ENCODE measurements around the gene NOC2L.

Gene NOC2L

GRCh38 chr1:974293-974640, 15.2 kb upstream of the NOC2L start:
- no peak for DNase-seq

- DNase-seq = no peak
Measured at GRCh38 chr1:973459-974292, 14.6 kb upstream of the NOC2L start.

- no peak for DNase-seq
Measured at GRCh38 chr1:972726-973458, 13.8 kb upstream of the NOC2L start.

GRCh38 chr1:971751-972506, 12.9 kb upstream of the NOC2L start:
- DNase-seq = no peak

- no peak for DNase-seq
Measured at GRCh38 chr1:970973-971730, 12.1 kb upstream of the NOC2L start.

GRCh38 chr1:970242-970972, 11.4 kb upstream of the NOC2L start:
- DNase-seq = no peak

GRCh38 chr1:969260-969855, 10.3 kb upstream of the NOC2L start:
- DNase-seq = no peak

GRCh38 chr1:967466-968343, 8.6 kb upstream of the NOC2L start:
- no peak for DNase-seq

GRCh38 chr1:966704-967300, 7.7 kb upstream of the NOC2L start:
- no peak for DNase-seq

- no peak for DNase-seq
Measured at GRCh38 chr1:966135-966703, 7.2 kb upstream of the NOC2L start, which contains the start of gene PLEKHN1. TSS of gene PLEKHN1 (plus strand) at chr1:966482. CDS start at chr1:966532, 50 bp downstream.

- no peak for DNase-seq
Measured at GRCh38 chr1:965526-966134, 6.6 kb upstream of the NOC2L start.

- DNase-seq = no peak
Measured at GRCh38 chr1:964691-965525, 5.9 kb upstream of the NOC2L start.

- DNase-seq = no peak
Measured at GRCh38 chr1:963746-964525, 4.9 kb upstream of the NOC2L start.

- DNase-seq = no peak
Measured at GRCh38 chr1:963301-963651, 4.2 kb upstream of the NOC2L start.

GRCh38 chr1:962381-963300, 3.6 kb upstream of the NOC2L start:
- DNase-seq = no peak

- no peak for DNase-seq
Measured at GRCh38 chr1:961132-961669, 2.1 kb upstream of the NOC2L start.
